HL-60 (cell line): ENCODE data around the gene SCAF11.

Source experiments
- DNase-seq, 2 experiments: peaks; one replicate each; pipeline ENCODE4 v3.0.0-alpha.2; 2010 to 2020; ENCODE audit warnings: low read depth in 1 of 2, low spot score in 1 of 2
- H3K27ac ChIP-seq: fragments of 250-450 bp; sonication (Bioruptor Pico); replicated peaks from 2 replicates; pipeline ENCODE4 v1.5.1; 2020; ENCODE audit warnings: mild to moderate bottlenecking, moderate library complexity
- H3K27me3 ChIP-seq: fragments of 250-450 bp; sonication (Bioruptor Pico); 2 replicates; pipeline ENCODE4 v1.5.1; 2021; ENCODE audit warnings: mild to moderate bottlenecking, moderate library complexity; ENCODE audit not compliant: insufficient read depth, poor library complexity, severe bottlenecking
- H3K4me3 ChIP-seq: replicated peaks from 2 replicates; pipeline ENCODE4 v1.5.1; 2011; ENCODE audit warnings: mild to moderate bottlenecking, control low read depth, low read length; ENCODE audit not compliant: insufficient read depth
- CTCF ChIP-seq: IDR thresholded peaks from one replicate; pipeline ENCODE4 v1.5.1; 2011; ENCODE audit warnings: low read length, control low read depth, inconsistent platforms; ENCODE audit not compliant: insufficient read depth
- GABPA ChIP-seq: IDR thresholded peaks from 2 replicates; pipeline ENCODE4 v1.6.1; 2012; ENCODE audit warnings: low read depth
- POLR2AphosphoS5 ChIP-seq: IDR thresholded peaks from 2 replicates; pipeline ENCODE4 v1.6.1; 2012; ENCODE audit warnings: low read depth
- REST ChIP-seq: IDR thresholded peaks from 2 replicates; pipeline ENCODE4 v1.6.1; 2012; ENCODE audit warnings: low read depth; ENCODE audit not compliant: insufficient replicate concordance
- SPI1 ChIP-seq: IDR thresholded peaks from 2 replicates; pipeline ENCODE4 v1.6.1; 2012; ENCODE audit warnings: low read depth, mild to moderate bottlenecking, borderline replicate concordance

SCAF11 gene

GRCh38 chr12:45928309-45928708 lies 62.1 kb downstream of the SCAF11 start:
- no peaks in the 10 kb centered on the region for H3K27me3 ChIP-seq
- H3K27ac ChIP-seq = no peak overlapping the region
- H3K4me3 ChIP-seq = no peak overlapping the region
- DNase-seq = no peak
- TF ChIP-seq SPI1 (no peak), POLR2AphosphoS5 (no peak), GABPA (no peak), REST (no peak)

GRCh38 chr12:45918818-45919217 lies 71.6 kb downstream of the SCAF11 start:
- TF ChIP-seq CTCF (no peak), POLR2AphosphoS5 (no peak), REST (no peak), GABPA (no peak), SPI1 (no peak)
- H3K27ac ChIP-seq = no peak overlapping the region
- H3K4me3 ChIP-seq = no peak overlapping the region
- H3K27me3 ChIP-seq = no peaks in the 10 kb centered on the region
- DNase-seq = peak in 1 of 2 experiments; percentile 4

- no peak for DNase-seq
- Histone ChIP-seq H3K27ac (no peak overlapping the region), H3K27me3 (no peaks in the 10 kb centered on the region), H3K4me3 (no peak overlapping the region)
- TF ChIP-seq POLR2AphosphoS5 = no peak
Observed at GRCh38 chr12:45915405-45915804, 75.0 kb downstream of the SCAF11 start.

GRCh38 chr12:45914090-45914489 lies 76.3 kb downstream of the SCAF11 start:
- Histone ChIP-seq H3K4me3 (no peak overlapping the region), H3K27ac (no peak overlapping the region), H3K27me3 (no peaks in the 10 kb centered on the region)
- no peak for DNase-seq
- no peak for TF ChIP-seq SPI1
- TF ChIP-seq CTCF = no peak
- TF ChIP-seq GABPA = no peak
- no peak for TF ChIP-seq POLR2AphosphoS5
- TF ChIP-seq REST = no peak
